Measurements from ENCODE around the gene SSUH2. TPM values are rescaled to one million over a fixed set of nuclear protein-coding genes. Genes with fewer than 3 reads are reported as not detected.

SSUH2 gene
- total and polyA plus RNA-seq, 2 of the 13 experiments (the other 11 are each of a cell fraction or from before 2014, with no cell fraction given), result 38.1 to 136 TPM

GRCh38 chr3:8655387-8655835, 10.8 kb upstream of the SSUH2 start (continued):
- TF ChIP-seq, protein P1, sequence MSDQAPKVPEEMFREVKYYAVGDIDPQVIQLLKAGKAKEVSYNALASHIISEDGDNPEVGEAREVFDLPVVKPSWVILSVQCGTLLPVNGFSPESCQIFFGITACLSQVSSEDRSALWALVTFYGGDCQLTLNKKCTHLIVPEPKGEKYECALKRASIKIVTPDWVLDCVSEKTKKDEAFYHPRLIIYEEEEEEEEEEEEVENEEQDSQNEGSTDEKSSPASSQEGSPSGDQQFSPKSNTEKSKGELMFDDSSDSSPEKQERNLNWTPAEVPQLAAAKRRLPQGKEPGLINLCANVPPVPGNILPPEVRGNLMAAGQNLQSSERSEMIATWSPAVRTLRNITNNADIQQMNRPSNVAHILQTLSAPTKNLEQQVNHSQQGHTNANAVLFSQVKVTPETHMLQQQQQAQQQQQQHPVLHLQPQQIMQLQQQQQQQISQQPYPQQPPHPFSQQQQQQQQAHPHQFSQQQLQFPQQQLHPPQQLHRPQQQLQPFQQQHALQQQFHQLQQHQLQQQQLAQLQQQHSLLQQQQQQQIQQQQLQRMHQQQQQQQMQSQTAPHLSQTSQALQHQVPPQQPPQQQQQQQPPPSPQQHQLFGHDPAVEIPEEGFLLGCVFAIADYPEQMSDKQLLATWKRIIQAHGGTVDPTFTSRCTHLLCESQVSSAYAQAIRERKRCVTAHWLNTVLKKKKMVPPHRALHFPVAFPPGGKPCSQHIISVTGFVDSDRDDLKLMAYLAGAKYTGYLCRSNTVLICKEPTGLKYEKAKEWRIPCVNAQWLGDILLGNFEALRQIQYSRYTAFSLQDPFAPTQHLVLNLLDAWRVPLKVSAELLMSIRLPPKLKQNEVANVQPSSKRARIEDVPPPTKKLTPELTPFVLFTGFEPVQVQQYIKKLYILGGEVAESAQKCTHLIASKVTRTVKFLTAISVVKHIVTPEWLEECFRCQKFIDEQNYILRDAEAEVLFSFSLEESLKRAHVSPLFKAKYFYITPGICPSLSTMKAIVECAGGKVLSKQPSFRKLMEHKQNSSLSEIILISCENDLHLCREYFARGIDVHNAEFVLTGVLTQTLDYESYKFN (CRISPR knock-in tag; conservative IDR thresholded peaks at IDR 0.05), result peak; percentile 84
- no peak for TF ChIP-seq ISX (CRISPR knock-in tag; conservative IDR thresholded peaks at IDR 0.05)
- TF ChIP-seq, protein P2, sequence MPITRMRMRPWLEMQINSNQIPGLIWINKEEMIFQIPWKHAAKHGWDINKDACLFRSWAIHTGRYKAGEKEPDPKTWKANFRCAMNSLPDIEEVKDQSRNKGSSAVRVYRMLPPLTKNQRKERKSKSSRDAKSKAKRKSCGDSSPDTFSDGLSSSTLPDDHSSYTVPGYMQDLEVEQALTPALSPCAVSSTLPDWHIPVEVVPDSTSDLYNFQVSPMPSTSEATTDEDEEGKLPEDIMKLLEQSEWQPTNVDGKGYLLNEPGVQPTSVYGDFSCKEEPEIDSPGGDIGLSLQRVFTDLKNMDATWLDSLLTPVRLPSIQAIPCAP (CRISPR knock-in tag; IDR thresholded peaks at IDR 0.05; ENCODE audit: low read depth), result no peak
- peak; percentile 78 for TF ChIP-seq TCF7 (IDR thresholded peaks at IDR 0.05; ENCODE audit: low read depth)
- no peak for TF ChIP-seq PHF20 (CRISPR knock-in tag; IDR thresholded peaks at IDR 0.05)
- no peak for TF ChIP-seq RNF2 (conservative IDR thresholded peaks at IDR 0.05; ENCODE audit: low read depth)
- TF ChIP-seq ARID5B (CRISPR knock-in tag; IDR thresholded peaks at IDR 0.05), result peak; percentile 78
- TF ChIP-seq, protein P3, sequence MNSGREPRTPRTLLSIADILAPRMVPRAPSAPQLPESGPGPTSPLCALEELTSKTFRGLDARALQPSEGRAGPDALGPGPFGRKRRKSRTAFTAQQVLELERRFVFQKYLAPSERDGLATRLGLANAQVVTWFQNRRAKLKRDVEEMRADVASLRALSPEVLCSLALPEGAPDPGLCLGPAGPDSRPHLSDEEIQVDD (CRISPR knock-in tag; IDR thresholded peaks at IDR 0.05; ENCODE audit: borderline replicate concordance), result no peak
- TF ChIP-seq, protein P4, sequence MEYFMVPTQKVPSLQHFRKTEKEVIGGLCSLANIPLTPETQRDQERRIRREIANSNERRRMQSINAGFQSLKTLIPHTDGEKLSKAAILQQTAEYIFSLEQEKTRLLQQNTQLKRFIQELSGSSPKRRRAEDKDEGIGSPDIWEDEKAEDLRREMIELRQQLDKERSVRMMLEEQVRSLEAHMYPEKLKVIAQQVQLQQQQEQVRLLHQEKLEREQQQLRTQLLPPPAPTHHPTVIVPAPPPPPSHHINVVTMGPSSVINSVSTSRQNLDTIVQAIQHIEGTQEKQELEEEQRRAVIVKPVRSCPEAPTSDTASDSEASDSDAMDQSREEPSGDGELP (IDR thresholded peaks at IDR 0.05; ENCODE audit: borderline replicate concordance, low read depth), result no peak
- TF ChIP-seq BRD4 (CRISPR knock-in tag; IDR thresholded peaks at IDR 0.05), result no peak
- TF ChIP-seq ZNF556 (CRISPR knock-in tag; IDR thresholded peaks at IDR 0.05; ENCODE audit: borderline replicate concordance), result no peak; the same call in 1 of the 2 replicates
- TF ChIP-seq CHCHD3 (CRISPR knock-in tag; IDR thresholded peaks at IDR 0.05), result no peak
- TF ChIP-seq, protein P5, sequence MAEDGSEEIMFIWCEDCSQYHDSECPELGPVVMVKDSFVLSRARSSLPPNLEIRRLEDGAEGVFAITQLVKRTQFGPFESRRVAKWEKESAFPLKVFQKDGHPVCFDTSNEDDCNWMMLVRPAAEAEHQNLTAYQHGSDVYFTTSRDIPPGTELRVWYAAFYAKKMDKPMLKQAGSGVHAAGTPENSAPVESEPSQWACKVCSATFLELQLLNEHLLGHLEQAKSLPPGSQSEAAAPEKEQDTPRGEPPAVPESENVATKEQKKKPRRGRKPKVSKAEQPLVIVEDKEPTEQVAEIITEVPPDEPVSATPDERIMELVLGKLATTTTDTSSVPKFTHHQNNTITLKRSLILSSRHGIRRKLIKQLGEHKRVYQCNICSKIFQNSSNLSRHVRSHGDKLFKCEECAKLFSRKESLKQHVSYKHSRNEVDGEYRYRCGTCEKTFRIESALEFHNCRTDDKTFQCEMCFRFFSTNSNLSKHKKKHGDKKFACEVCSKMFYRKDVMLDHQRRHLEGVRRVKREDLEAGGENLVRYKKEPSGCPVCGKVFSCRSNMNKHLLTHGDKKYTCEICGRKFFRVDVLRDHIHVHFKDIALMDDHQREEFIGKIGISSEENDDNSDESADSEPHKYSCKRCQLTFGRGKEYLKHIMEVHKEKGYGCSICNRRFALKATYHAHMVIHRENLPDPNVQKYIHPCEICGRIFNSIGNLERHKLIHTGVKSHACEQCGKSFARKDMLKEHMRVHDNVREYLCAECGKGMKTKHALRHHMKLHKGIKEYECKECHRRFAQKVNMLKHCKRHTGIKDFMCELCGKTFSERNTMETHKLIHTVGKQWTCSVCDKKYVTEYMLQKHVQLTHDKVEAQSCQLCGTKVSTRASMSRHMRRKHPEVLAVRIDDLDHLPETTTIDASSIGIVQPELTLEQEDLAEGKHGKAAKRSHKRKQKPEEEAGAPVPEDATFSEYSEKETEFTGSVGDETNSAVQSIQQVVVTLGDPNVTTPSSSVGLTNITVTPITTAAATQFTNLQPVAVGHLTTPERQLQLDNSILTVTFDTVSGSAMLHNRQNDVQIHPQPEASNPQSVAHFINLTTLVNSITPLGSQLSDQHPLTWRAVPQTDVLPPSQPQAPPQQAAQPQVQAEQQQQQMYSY (CRISPR knock-in tag; IDR thresholded peaks at IDR 0.05), result no peak
- no peak for TF ChIP-seq ZNF3 (CRISPR knock-in tag; IDR thresholded peaks at IDR 0.05)
- TF ChIP-seq, protein P6, sequence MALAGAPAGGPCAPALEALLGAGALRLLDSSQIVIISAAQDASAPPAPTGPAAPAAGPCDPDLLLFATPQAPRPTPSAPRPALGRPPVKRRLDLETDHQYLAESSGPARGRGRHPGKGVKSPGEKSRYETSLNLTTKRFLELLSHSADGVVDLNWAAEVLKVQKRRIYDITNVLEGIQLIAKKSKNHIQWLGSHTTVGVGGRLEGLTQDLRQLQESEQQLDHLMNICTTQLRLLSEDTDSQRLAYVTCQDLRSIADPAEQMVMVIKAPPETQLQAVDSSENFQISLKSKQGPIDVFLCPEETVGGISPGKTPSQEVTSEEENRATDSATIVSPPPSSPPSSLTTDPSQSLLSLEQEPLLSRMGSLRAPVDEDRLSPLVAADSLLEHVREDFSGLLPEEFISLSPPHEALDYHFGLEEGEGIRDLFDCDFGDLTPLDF (CRISPR knock-in tag; IDR thresholded peaks at IDR 0.05), result no peak

All from HepG2 (cell line).